ENCODE measurements around the gene CDH4. TPM values are rescaled to one million over a fixed set of nuclear protein-coding genes. Genes with fewer than 3 reads are reported as not detected.

Gene CDH4
- total and polyA plus RNA-seq, 2 of the 4 experiments (the other 2 are of a cell fraction), result 1.6 to 3.5 TPM

DNA sequence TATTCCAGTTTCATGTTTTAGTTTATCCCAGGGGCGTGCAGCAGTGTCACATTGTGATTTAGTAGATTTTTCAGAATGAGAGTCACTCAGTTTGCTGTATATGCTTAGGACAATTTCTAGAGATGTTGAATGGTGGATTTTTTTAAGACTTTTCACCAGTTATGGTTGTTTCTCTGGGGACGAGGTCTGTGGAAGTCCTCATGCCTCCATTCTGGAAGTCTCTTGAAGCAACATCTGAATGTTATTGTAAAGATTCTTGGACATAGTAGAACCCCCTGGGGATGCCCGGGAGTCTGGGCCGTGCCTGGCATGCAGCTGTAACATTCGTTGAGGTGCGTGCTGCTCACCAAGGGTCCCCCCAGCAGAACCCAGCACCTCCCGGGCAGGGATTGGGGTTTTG is 341.5 kb downstream of the CDH4 start:
- Histone ChIP-seq H4K8ac (ENCODE audit: low read depth in 2 of 2, low read length in 2 of 2) (no peak overlapping the region), H3K27me3 (ENCODE audit: control insufficient read depth, insufficient read depth, low read length) (no peaks in the 10 kb centered on the region), H2AK5ac (ENCODE audit: low read depth, low read length) (no peak overlapping the region), H3K14ac (replicated peaks; ENCODE audit: low read depth, low read length) (no peak overlapping the region), H2BK5ac (ENCODE audit: low read depth, low read length, poor library complexity, severe bottlenecking) (no peak overlapping the region), H3K4me3 (ENCODE audit: insufficient read depth, low read depth, low read length) (no peak overlapping the region), H3K79me1 (ENCODE audit: low read depth in 1 of 2, low read length in 2 of 2) (no peaks in the 10 kb centered on the region), H2AK9ac (replicated peaks; ENCODE audit: low read depth, low read length, poor library complexity) (no peak overlapping the region), H2BK120ac (ENCODE audit: low read depth, low read length) (no peak overlapping the region), H3K23ac (ENCODE audit: low read depth, low read length) (no peak overlapping the region), H3K18ac (ENCODE audit: low read depth, low read length) (no peak overlapping the region), H4K20me1 (ENCODE audit: insufficient read depth, low read length) (peaks cover 4% of the 10 kb centered on the region; the same call in 1 of the 2 replicates), H3K27ac (ENCODE audit: insufficient read depth, low read length) (no peak overlapping the region), H3K4me2 (ENCODE audit: low read depth, low read length) (no peak overlapping the region), H2BK20ac (ENCODE audit: low read depth, low read length) (no peak overlapping the region), H3K4ac (ENCODE audit: low read depth, low read length) (no peak overlapping the region), H3K4me1 (ENCODE audit: control insufficient read depth, insufficient read depth, low read length) (peaks cover 8% of the 10 kb centered on the region), H3K56ac (ENCODE audit: extremely low read depth, insufficient read depth, low read length) (no peak overlapping the region), H4K5ac (ENCODE audit: low read depth, low read length) (no peak overlapping the region), H3K9me1 (ENCODE audit: insufficient read depth, low read length) (peaks cover 8% of the 10 kb centered on the region), H2BK15ac (ENCODE audit: low read depth, low read length) (no peak overlapping the region), H2AFZ (replicated peaks; ENCODE audit: low read length, poor library complexity) (no peak overlapping the region), H3K36me3 (ENCODE audit: control insufficient read depth, insufficient read depth, low read length) (no peaks in the 10 kb centered on the region), H3K9me3 (ENCODE audit: control insufficient read depth, insufficient read depth, low read length) (peaks cover 32% of the 10 kb centered on the region), H3K9ac (ENCODE audit: low read depth, low read length) (no peak overlapping the region), H4K91ac (ENCODE audit: insufficient read depth, low read depth, low read length) (no peak overlapping the region)
- 58% methylated on average over 2 of the region's 7 CpGs; no CpG with 5 or more reads in 1 of the 2 experiments for WGBS, 2 experiments (ENCODE audit: extremely low coverage in 2 of 2, insufficient read length in 1 of 2)
- POLR2A ChIA-PET (ENCODE audit: unreplicated experiment), result no interaction called here
- in situ Hi-C loops (cut with MboI; ENCODE audit: low sequenced_read_pairs), result no loop called here
- dilution Hi-C loops (cut with HindIII; ENCODE audit: low sequenced_read_pairs, unreplicated experiment), result no loop called here
- CTCF ChIA-PET, result no interaction called here
- BruUV-seq (replicated peaks), result no TSS peak
- DNase-seq (no peak), ATAC-seq (ENCODE audit: low read depth) (no peak)
- TF ChIP-seq CHD1 (IDR thresholded peaks at IDR 0.05; ENCODE audit: low read depth, low read length) (no peak), RAD21 (IDR thresholded peaks at IDR 0.05; ENCODE audit: low read length) (no peak), FOS (IDR thresholded peaks at IDR 0.05; ENCODE audit: low read depth, low read length) (no peak), RCOR1 (IDR thresholded peaks at IDR 0.05; ENCODE audit: insufficient replicate concordance, low read length) (no peak), MAZ (IDR thresholded peaks at IDR 0.05; ENCODE audit: borderline replicate concordance, low read depth, low read length) (no peak), BHLHE40 (IDR thresholded peaks at IDR 0.05; ENCODE audit: low read depth, low read length) (no peak), CEBPB (IDR thresholded peaks at IDR 0.05; ENCODE audit: low read depth, low read length) (no peak), MXI1 (IDR thresholded peaks at IDR 0.05; ENCODE audit: borderline replicate concordance, low read depth, low read length) (no peak), NFE2L2 (IDR thresholded peaks at IDR 0.05; ENCODE audit: low read depth, low read length) (no peak)
- TF ChIP-seq, protein P1, sequence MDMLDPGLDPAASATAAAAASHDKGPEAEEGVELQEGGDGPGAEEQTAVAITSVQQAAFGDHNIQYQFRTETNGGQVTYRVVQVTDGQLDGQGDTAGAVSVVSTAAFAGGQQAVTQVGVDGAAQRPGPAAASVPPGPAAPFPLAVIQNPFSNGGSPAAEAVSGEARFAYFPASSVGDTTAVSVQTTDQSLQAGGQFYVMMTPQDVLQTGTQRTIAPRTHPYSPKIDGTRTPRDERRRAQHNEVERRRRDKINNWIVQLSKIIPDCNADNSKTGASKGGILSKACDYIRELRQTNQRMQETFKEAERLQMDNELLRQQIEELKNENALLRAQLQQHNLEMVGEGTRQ (IDR thresholded peaks at IDR 0.05; ENCODE audit: low read depth, low read length), result no peak
- TF ChIP-seq, protein P2, sequence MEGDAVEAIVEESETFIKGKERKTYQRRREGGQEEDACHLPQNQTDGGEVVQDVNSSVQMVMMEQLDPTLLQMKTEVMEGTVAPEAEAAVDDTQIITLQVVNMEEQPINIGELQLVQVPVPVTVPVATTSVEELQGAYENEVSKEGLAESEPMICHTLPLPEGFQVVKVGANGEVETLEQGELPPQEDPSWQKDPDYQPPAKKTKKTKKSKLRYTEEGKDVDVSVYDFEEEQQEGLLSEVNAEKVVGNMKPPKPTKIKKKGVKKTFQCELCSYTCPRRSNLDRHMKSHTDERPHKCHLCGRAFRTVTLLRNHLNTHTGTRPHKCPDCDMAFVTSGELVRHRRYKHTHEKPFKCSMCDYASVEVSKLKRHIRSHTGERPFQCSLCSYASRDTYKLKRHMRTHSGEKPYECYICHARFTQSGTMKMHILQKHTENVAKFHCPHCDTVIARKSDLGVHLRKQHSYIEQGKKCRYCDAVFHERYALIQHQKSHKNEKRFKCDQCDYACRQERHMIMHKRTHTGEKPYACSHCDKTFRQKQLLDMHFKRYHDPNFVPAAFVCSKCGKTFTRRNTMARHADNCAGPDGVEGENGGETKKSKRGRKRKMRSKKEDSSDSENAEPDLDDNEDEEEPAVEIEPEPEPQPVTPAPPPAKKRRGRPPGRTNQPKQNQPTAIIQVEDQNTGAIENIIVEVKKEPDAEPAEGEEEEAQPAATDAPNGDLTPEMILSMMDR (conservative IDR thresholded peaks at IDR 0.05; ENCODE audit: low read depth, low read length), result no peak
- intact Hi-C loops (cut with micrococcal nuclease), result no loop called here

Measured in IMR-90 (cell line).